HCT116 (cell line): ENCODE results near the gene TMEM74B. TPM values are rescaled to one million over a fixed set of nuclear protein-coding genes. Genes with fewer than 3 reads are reported as not detected.

Experiments
- ATAC-seq: fragments of 200-7000 bp; cut with Tn5 transposase; 2 replicates; pipeline ENCODE4 v1.9.1; 2020; ENCODE audit warnings: mild to moderate bottlenecking, moderate library complexity
- BruUV-seq: library from RNA; stranded (reverse); fragments of 400-500 nt; replicated peaks from 2 replicates; lab custom pipeline; 2021; lab: Mats Ljungman, UMichigan
- CTCF ChIA-PET: fragments of 300-600 bp; sonication (Branson Sonifier 250); formaldehyde crosslinking; loops from one replicate; lab custom pipeline; 2021; ENCODE audit warnings: antibody characterized with exemption; lab: Charles Lee
- POLR2A ChIA-PET: fragments of 300-600, 350-600 bp; sonication (Branson Sonifier 250); formaldehyde crosslinking; loops from one replicate; lab custom pipeline; 2021; ENCODE audit warnings: antibody characterized with exemption; lab: Charles Lee
- RAD21 ChIA-PET, 2 experiments: fragments of 300-600 bp; sonication (Branson Sonifier 250); formaldehyde crosslinking; loops; one replicate each; lab custom pipeline; 2023; ENCODE audit warnings: low total read pairs in 2 of 2; ENCODE audit not compliant: uncharacterized antibody in 2 of 2, unreplicated experiment in 2 of 2, low non-redundant PET in 1 of 2; lab: Charles Lee
- DNase-seq: peaks from one replicate; pipeline ENCODE4 v3.0.0-alpha.2; 2010; ENCODE audit warnings: low read depth, low spot score
- H2AFZ ChIP-seq: fragments of 200-600 bp; shearing (Covaris generic), sonication (generic); 2 replicates; pipeline ENCODE4 v1.6.1; 2017; ENCODE audit warnings: low read depth, mixed run types, mixed read lengths, antibody characterized with exemption, low read length; ENCODE audit not compliant: poor library complexity, severe bottlenecking
- H3K27ac ChIP-seq: 2 replicates; pipeline ENCODE4 v1.5.1; 2012; ENCODE audit warnings: low read depth, low read length
- H3K27me3 ChIP-seq: fragments of 200-600 bp; sonication (generic); 2 replicates; pipeline ENCODE4 v1.6.1; 2016; ENCODE audit warnings: mixed run types, low read length, mixed read lengths; ENCODE audit not compliant: insufficient read depth
- H3K36me3 ChIP-seq, 2 experiments: fragments of 200-500 bp in 1 of 2; fragments of 200-600 bp in 1 of 2; sonication (Bioruptor generic) in 1 of 2; sonication (generic) in 1 of 2; 2 replicates each; pipeline versions ENCODE4 v1.5.1 to v1.6.1; 2014 to 2016; ENCODE audit warnings: low read length in 2 of 2, inconsistent platforms in 1 of 2, mixed read lengths in 1 of 2, mixed run types in 1 of 2; ENCODE audit not compliant: insufficient read depth in 2 of 2, control insufficient read depth in 1 of 2
- H3K4me1 ChIP-seq, 2 experiments: fragments of 200-600 bp in 1 of 2; sonication (generic) in 1 of 2; 2 replicates each; pipeline versions ENCODE4 v1.5.1 to v1.6.1; 2012 to 2017; ENCODE audit warnings: low read length in 2 of 2, inconsistent platforms in 1 of 2, mild to moderate bottlenecking in 1 of 2, mixed read lengths in 1 of 2, mixed run types in 1 of 2, moderate library complexity in 1 of 2; ENCODE audit not compliant: insufficient read depth in 2 of 2, control insufficient read depth in 1 of 2
- H3K4me2 ChIP-seq: fragments of 200-600 bp; sonication (generic); 2 replicates; pipeline ENCODE4 v1.6.1; 2017; ENCODE audit warnings: mixed run types, low read length, mixed read lengths
- H3K4me3 ChIP-seq, 2 experiments: fragments of 200-600 bp in 1 of 2; sonication (generic) in 1 of 2; replicated peaks in 1 of 2; 2 replicates each; pipeline ENCODE4 v1.5.1; 2011 to 2016; ENCODE audit warnings: low read length in 2 of 2, control low read depth in 1 of 2, low read depth in 1 of 2, mild to moderate bottlenecking in 1 of 2, mixed read lengths in 1 of 2, mixed run types in 1 of 2
- H3K79me2 ChIP-seq: fragments of 200-600 bp; sonication (generic); 2 replicates; pipeline ENCODE4 v1.6.1; 2017; ENCODE audit warnings: mild to moderate bottlenecking, mixed run types, low read length, moderate library complexity, mixed read lengths; ENCODE audit not compliant: insufficient read depth
- H3K9ac ChIP-seq: fragments of 200-600 bp; sonication (generic); 2 replicates; pipeline ENCODE4 v1.6.1; 2016; ENCODE audit warnings: low read length, mixed read lengths
- H3K9me2 ChIP-seq: fragments of 200-600 bp; sonication (generic), shearing (Covaris generic); 2 replicates; pipeline ENCODE4 v1.6.1; 2017; ENCODE audit warnings: mixed run types, mild to moderate bottlenecking, moderate library complexity; ENCODE audit not compliant: insufficient read depth
- H3K9me3 ChIP-seq, 2 experiments: fragments of 200-500 bp in 1 of 2; fragments of 200-600 bp in 1 of 2; sonication (Bioruptor generic) in 1 of 2; sonication (generic) in 1 of 2; 2 replicates each; pipeline ENCODE4 v1.6.1; 2014 to 2017; ENCODE audit warnings: low read length in 2 of 2, mixed read lengths in 2 of 2, inconsistent platforms in 1 of 2, low read depth in 1 of 2, mild to moderate bottlenecking in 1 of 2, mixed run types in 1 of 2, moderate library complexity in 1 of 2; ENCODE audit not compliant: control insufficient read depth in 1 of 2, insufficient read depth in 1 of 2
- H4K20me1 ChIP-seq: fragments of 200-600 bp; sonication (generic), shearing (Covaris generic); 2 replicates; pipeline ENCODE4 v1.6.1; 2017; ENCODE audit warnings: mixed run types, mild to moderate bottlenecking, moderate library complexity; ENCODE audit not compliant: insufficient read depth
- ATF3 ChIP-seq: IDR thresholded peaks from 2 replicates; pipeline ENCODE4 v1.6.1; 2012
- EZH2phosphoT487 ChIP-seq: fragments of 200-600 bp; IDR thresholded peaks from 2 replicates; pipeline ENCODE4 v1.6.1; 2018; ENCODE audit warnings: antibody characterized with exemption, borderline replicate concordance
- FOSL1 ChIP-seq: IDR thresholded peaks from 2 replicates; pipeline ENCODE4 v1.6.1; 2012; ENCODE audit warnings: low read depth
- JUND ChIP-seq: IDR thresholded peaks from 2 replicates; pipeline ENCODE4 v1.6.1; 2012
- RAD21 ChIP-seq: IDR thresholded peaks from 2 replicates; pipeline ENCODE4 v1.6.1; 2012; ENCODE audit warnings: low read depth, mild to moderate bottlenecking
- REST ChIP-seq: IDR thresholded peaks from 2 replicates; pipeline ENCODE4 v1.6.1; 2012; ENCODE audit warnings: low read depth
- YY1 ChIP-seq: IDR thresholded peaks from 2 replicates; pipeline ENCODE4 v1.6.1; 2011; ENCODE audit warnings: low read length, low read depth, moderate library complexity, mild to moderate bottlenecking; ENCODE audit not compliant: insufficient replicate concordance; ENCODE audit errors: extremely low read depth
- intact Hi-C: fragments of 100-400 bp; cut with micrococcal nuclease; formaldehyde crosslinking; loops from 2 replicates; pipeline ENCODE4 v1.10.0; 2022
- total RNA-seq: library from RNA; stranded (reverse); gene quantifications from one replicate; pipeline ENCODE4 v1.2.1, GENCODE V29; 2021; ENCODE audit not compliant: unreplicated experiment

Gene TMEM74B
- total RNA-seq, 1 experiment from 2014 or later = 25.7 TPM

DNA sequence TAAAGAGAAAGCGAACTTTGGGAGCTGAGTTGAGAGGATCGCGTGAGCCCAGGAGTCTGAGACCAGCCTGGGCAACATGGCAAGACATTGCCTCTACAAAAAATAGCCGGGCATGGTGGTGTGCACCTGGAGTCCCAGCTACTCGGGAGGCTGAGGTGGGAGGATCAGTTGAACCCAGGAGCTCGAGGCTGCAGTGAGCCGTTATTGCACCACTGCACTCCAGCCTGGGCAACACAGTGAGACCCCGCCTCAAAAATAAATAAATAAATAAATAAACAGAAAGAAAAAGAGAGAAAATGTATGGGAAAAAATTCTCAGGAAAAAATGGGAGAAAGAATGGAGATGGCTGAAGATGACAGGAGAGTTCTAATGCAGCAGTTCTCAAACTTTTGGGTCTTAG is 21.0 kb upstream of the TMEM74B start (continued):
- TF ChIP-seq ATF3 (no peak), YY1 (no peak), EZH2phosphoT487 (no peak), FOSL1 (no peak), REST (no peak), RAD21 (no peak), JUND (no peak)

DNA sequence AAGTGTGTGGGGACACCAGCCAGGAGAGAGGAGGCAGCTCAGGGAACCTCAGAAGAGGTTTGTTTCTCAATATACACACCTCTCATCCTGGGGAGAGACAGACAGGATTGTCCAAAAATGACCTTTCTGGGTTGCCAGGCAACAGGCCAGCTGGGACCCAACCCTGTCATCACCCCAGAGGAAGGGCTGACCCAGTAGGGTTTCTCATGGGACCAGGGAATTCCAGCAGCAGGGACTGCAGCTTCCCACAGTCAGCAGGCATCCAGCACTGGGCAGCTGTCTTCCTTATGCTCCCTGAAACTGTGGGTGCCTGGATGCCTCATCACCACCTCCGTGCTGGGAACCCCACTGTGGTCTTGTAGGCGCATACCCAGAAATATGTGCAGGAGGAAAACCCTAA is 19.8 kb upstream of the TMEM74B start:
- no TSS peak for BruUV-seq
- no peaks in the 10 kb centered on the region for H3K79me2 ChIP-seq
- H3K9ac ChIP-seq = no peak overlapping the region
- ChIA-PET CTCF (no interaction called here), RAD21 (no interaction called here), POLR2A (no interaction called here)
- H2AFZ ChIP-seq = no peak overlapping the region
- H3K9me3 ChIP-seq = no peaks in the 10 kb centered on the region
- intact Hi-C loops = no loop called here
- H3K4me3 ChIP-seq = no peak overlapping the region
- no peak for TF ChIP-seq ATF3
- H3K4me2 ChIP-seq = no peak overlapping the region
- ATAC-seq (no peak), DNase-seq (no peak)
- H3K36me3 ChIP-seq = no peaks in the 10 kb centered on the region
- peaks cover 11% of the 10 kb centered on the region for H3K27me3 ChIP-seq
- peaks cover 0 to 9% of the 10 kb centered on the region in 2 experiments; a peak in 1 of 4 replicates for H3K4me1 ChIP-seq
- no peaks in the 10 kb centered on the region for H4K20me1 ChIP-seq
- H3K27ac ChIP-seq = no peak overlapping the region
- no peaks in the 10 kb centered on the region for H3K9me2 ChIP-seq
